Measurements from ENCODE around the gene PJVK.

DNA sequence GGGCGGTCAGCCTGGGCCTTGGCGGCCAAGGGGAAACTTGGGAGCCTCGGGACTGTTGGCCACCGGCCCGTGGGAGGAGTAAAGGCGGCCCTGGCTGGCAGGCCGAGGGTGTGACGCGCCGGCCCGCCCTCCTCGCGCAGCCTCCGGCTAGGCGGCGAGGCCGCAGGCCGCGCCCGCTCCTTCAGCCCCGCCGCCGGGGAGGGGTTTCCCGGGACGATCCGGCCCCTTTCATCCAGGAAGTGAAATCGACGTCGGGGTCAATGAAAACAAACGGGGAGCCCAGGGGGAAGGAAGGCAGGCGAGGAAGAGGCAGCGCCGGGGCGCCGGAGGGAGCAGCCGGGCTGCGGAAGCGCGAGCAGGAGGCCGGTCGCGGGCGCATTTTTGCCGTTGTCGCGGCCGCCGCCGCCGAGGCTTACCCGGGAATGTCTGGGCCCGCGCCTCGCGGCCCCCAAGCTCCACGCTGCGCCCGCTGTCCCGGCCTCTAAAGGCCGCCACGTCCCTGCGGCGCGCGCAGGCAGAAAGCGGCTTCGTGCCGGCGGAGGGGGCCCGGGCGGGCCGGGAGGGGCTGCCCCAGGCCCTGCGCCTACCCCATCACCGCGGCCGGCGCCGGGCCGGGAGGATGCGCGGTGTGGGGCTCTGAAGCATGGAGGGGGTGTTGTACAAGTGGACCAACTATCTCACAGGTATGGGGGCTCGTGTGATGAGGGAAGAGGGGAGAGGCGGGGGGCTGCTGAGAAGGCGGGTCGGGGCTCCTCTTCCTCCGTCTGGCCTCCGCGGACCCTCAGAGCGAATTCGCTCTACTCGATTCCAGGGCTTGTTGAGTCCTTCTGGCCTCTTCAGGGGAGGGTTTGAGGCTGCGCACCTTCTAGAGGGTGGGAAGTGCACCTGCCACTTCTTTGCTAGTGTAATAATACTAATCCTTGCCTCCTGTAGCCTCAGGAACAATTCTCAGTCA is 29.3 kb downstream of the PJVK start, which contains the start of gene PLEKHA3:
- TF ChIP-seq, protein P1, sequence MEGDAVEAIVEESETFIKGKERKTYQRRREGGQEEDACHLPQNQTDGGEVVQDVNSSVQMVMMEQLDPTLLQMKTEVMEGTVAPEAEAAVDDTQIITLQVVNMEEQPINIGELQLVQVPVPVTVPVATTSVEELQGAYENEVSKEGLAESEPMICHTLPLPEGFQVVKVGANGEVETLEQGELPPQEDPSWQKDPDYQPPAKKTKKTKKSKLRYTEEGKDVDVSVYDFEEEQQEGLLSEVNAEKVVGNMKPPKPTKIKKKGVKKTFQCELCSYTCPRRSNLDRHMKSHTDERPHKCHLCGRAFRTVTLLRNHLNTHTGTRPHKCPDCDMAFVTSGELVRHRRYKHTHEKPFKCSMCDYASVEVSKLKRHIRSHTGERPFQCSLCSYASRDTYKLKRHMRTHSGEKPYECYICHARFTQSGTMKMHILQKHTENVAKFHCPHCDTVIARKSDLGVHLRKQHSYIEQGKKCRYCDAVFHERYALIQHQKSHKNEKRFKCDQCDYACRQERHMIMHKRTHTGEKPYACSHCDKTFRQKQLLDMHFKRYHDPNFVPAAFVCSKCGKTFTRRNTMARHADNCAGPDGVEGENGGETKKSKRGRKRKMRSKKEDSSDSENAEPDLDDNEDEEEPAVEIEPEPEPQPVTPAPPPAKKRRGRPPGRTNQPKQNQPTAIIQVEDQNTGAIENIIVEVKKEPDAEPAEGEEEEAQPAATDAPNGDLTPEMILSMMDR (IDR thresholded peaks at IDR 0.05), result no peak
- TF ChIP-seq POLR2A (IDR thresholded peaks at IDR 0.05), result peak; percentile 19 to 64

All from vagina (tissue), 2 donors.